Adrenal gland (tissue), 12 donors: ENCODE results near the gene EFCAB12. TPM values are rescaled to one million over a fixed set of nuclear protein-coding genes. Genes with fewer than 3 reads are reported as not detected.

Experiments used
- DNase-seq, 7 donors: peaks; one replicate each; pipeline ENCODE4 v3.0.0-alpha.2; 2019 to 2020
- H3K27ac ChIP-seq, 5 donors: fragments of 200-600 bp; sonication (generic) in 4 of 5; 1 replicate in 3 of 5; 2 replicates in 2 of 5; pipeline versions ENCODE4 v1.5.1 to v1.8.0; 2016 to 2020; ENCODE audit warnings: mild to moderate bottlenecking in 1 of 5
- H3K27me3 ChIP-seq: fragments of 200-600 bp; 2 replicates; pipeline ENCODE4 v1.8.0; 2021
- H3K36me3 ChIP-seq, 2 donors: fragments of 200-600 bp; replicated peaks in 1 of 2; 1 replicate in 1 of 2; 2 replicates in 1 of 2; pipeline versions ENCODE4 v1.5.1 to v1.8.0; 2018 to 2022
- H3K4me1 ChIP-seq, 2 donors: fragments of 200-600 bp; replicated peaks in 1 of 2; 1 replicate in 1 of 2; 2 replicates in 1 of 2; pipeline versions ENCODE4 v1.5.1 to v1.8.0; 2018 to 2021
- H3K4me3 ChIP-seq, 4 donors: fragments of 200-600 bp; sonication (generic) in 3 of 4; one replicate each; pipeline ENCODE4 v1.5.1; 2016 to 2018
- H3K9me3 ChIP-seq, 3 donors: fragments of 200-600 bp; sonication (generic) in 1 of 3; replicated peaks in 1 of 3; 1 replicate in 2 of 3; 2 replicates in 1 of 3; pipeline versions ENCODE4 v1.5.1 to v1.8.0; 2016 to 2021
- POLR2A ChIP-seq, 2 donors: fragments of 450-650 bp; IDR thresholded peaks; one replicate each; pipeline ENCODE4 v1.6.1; 2017; ENCODE audit warnings: antibody characterized with exemption in 2 of 2, mild to moderate bottlenecking in 2 of 2, moderate library complexity in 1 of 2
- WGBS, 4 donors: extraction: QIAGEN DNeasy Blood & Tissue Kit in 2 of 4; methylation state at CpG; one replicate each; pipeline versions ENCODE4 v1.1.5 to v1.1.7; 2013 to 2017; 5-methylcytosine and 5-hydroxymethylcytosine counted together
- intact Hi-C, 2 donors: fragments of 100-400 bp; cut with DNase I; formaldehyde crosslinking; loops; one replicate each; pipeline versions ENCODE4 v1.14.1 to v1.15.0; 2022 to 2023
- polyA plus RNA-seq, 3 donors: library from polyadenylated mRNA; stranded (reverse); fragments of 200-250 nt in 2 of 3; fragments of 350-450 nt in 1 of 3; fragmentation: Illumina TruSeq in 1 of 3; extraction: RNeasy Lipid Tissue Mini Kit (QIAGEN cat#74804) in 1 of 3; gene quantifications; one replicate each; pipeline ENCODE4 v1.2.3, GENCODE V29; 2013 to 2014
- total RNA-seq, 9 donors: library from RNA; depleted of rRNA in 4 of 9; stranded (reverse); fragments of >200 nt in 4 of 9; fragments of 120-200 nt in 1 of 9; fragmentation: NEBNext Ultra II Directional in 1 of 9; extraction: Animal tissue kit (Norgen Biotek cat#: 25700) in 1 of 9; gene quantifications; one replicate each; pipeline versions ENCODE4 v1.1.0 to v1.2.4, GENCODE V29; 2013 to 2023
- TF ChIP-seq, protein P1 (sequence below), 6 experiments: fragments of 450-650 bp in 4 of 6; fragments of 200-600 bp in 2 of 6; sonication (generic) in 1 of 6; IDR thresholded peaks; 1 replicate in 5 of 6; 2 replicates in 1 of 6; pipeline versions ENCODE4 v1.5.1 to v1.8.0; 2016 to 2021; ENCODE audit warnings: antibody characterized with exemption in 6 of 6, mild to moderate bottlenecking in 2 of 6, moderate library complexity in 1 of 6
- donor health status: healthy with polysubstance abuse.
- donor health status: Bipolar disorder and iron deficiency.
- donor health status: DM: yes; HTN: yes; CAD: no.
- donor health status: DM: no; HTN: no; CAD: no.
- donor health status: DM: no; HTN: no; CAD: no.
- donor health status: DM: yes; HTN: yes; CAD: no.

EFCAB12 gene
- total and polyA plus RNA-seq, 12 donors, result 0.17 to 3.9 (median 0.41) TPM; not detected in 1

DNA sequence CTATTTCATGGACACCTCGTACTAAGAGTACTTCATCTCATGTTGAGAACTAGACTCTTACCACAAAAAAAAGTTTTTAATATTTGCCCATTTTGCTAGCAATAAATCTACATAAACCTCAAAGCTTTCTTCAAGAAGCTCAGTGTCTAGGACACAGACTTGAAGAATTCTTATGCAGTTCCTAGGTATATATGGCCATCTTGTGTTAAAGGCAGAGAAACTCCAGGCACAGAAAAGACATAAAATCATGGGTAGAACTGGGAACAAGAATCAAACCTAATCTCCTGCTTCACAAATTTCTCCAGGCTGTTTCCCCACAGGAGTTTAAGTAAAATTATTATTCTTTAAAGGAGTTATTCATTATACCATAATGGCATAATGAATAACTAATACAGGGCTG, 6.9 kb upstream of the EFCAB12 start:
- TF ChIP-seq, protein P1, sequence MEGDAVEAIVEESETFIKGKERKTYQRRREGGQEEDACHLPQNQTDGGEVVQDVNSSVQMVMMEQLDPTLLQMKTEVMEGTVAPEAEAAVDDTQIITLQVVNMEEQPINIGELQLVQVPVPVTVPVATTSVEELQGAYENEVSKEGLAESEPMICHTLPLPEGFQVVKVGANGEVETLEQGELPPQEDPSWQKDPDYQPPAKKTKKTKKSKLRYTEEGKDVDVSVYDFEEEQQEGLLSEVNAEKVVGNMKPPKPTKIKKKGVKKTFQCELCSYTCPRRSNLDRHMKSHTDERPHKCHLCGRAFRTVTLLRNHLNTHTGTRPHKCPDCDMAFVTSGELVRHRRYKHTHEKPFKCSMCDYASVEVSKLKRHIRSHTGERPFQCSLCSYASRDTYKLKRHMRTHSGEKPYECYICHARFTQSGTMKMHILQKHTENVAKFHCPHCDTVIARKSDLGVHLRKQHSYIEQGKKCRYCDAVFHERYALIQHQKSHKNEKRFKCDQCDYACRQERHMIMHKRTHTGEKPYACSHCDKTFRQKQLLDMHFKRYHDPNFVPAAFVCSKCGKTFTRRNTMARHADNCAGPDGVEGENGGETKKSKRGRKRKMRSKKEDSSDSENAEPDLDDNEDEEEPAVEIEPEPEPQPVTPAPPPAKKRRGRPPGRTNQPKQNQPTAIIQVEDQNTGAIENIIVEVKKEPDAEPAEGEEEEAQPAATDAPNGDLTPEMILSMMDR (IDR thresholded peaks at IDR 0.05), result no peak
- no peak overlapping the region for H3K4me3 ChIP-seq
- H3K27me3 ChIP-seq, result no peaks in the 10 kb centered on the region
- H3K27ac ChIP-seq, result no peak overlapping the region
- H3K36me3 ChIP-seq, result peaks cover 0 to 64% of the 10 kb centered on the region in 2 donors
- H3K9me3 ChIP-seq, result no peaks in the 10 kb centered on the region
- peaks cover 0 to 44% of the 10 kb centered on the region in 2 donors for H3K4me1 ChIP-seq
- intact Hi-C loops, result no loop called here
- WGBS, 4 donors, result 80 to 88% (median 81%) methylated on average over 1 of the region's 1 CpG
- no peak for DNase-seq

DNA sequence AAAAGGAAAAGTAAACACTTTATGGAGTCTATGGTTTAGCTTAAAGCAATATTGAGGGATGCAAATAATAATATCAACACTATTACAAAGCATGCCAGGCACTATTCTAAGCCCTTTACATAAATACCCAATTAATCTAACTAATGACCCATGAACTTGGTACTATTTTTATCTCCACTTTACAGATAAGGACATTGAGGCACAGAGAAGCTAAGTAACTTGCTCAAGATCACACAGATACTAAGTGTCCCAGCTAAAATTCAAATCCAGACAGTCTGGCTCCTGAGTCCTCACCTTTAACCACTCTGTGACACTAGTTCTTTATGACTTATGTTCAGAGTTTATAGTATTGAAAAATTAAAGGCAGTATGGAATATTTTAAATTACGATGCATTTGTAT, 5.7 kb upstream of the EFCAB12 start:
- no peak overlapping the region for H3K27ac ChIP-seq
- 93 to 99% (median 96%) methylated on average over 1 of the region's 1 CpG for WGBS, 4 donors
- peaks cover 0 to 43% of the 10 kb centered on the region in 2 donors for H3K4me1 ChIP-seq
- intact Hi-C loops, result no loop called here
- H3K4me3 ChIP-seq, result no peak overlapping the region
- TF ChIP-seq, protein P1 (IDR thresholded peaks at IDR 0.05), result no peak
- no peak for TF ChIP-seq POLR2A (IDR thresholded peaks at IDR 0.05)
- no peak for DNase-seq
- peaks cover 0 to 69% of the 10 kb centered on the region in 2 donors for H3K36me3 ChIP-seq
- no peaks in the 10 kb centered on the region for H3K27me3 ChIP-seq
- no peaks in the 10 kb centered on the region for H3K9me3 ChIP-seq

DNA sequence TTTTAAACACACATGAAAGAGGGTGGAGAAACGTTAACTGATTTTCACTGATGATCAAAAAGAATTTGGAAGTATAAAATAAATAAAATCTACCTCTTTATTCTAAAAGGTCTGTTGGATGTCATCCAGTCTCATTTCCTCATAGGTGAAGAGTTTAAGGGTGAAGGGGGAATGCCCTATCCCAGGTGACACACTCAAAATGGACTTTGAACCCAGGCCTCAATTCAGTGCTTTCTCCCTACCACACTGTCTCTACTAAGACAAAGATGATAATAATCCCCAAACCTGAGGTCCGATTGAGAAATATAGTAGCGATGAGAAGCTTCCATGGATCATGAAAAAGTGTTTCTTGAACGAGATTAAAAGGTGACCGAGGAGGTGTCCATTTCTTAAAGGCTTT, 5.1 kb upstream of the EFCAB12 start:
- Histone ChIP-seq H3K27ac (no peak overlapping the region), H3K4me3 (no peak overlapping the region), H3K27me3 (no peaks in the 10 kb centered on the region), H3K4me1 (peaks cover 0 to 43% of the 10 kb centered on the region in 2 donors), H3K9me3 (no peaks in the 10 kb centered on the region), H3K36me3 (peaks cover 0 to 69% of the 10 kb centered on the region in 2 donors)
- 88 to 94% (median 90%) methylated on average over 5 of the region's 5 CpGs for WGBS, 4 donors
- intact Hi-C loops, result no loop called here
- no peak for TF ChIP-seq POLR2A (IDR thresholded peaks at IDR 0.05)
- TF ChIP-seq, protein P1 (IDR thresholded peaks at IDR 0.05), result no peak
- DNase-seq, result no peak

DNA sequence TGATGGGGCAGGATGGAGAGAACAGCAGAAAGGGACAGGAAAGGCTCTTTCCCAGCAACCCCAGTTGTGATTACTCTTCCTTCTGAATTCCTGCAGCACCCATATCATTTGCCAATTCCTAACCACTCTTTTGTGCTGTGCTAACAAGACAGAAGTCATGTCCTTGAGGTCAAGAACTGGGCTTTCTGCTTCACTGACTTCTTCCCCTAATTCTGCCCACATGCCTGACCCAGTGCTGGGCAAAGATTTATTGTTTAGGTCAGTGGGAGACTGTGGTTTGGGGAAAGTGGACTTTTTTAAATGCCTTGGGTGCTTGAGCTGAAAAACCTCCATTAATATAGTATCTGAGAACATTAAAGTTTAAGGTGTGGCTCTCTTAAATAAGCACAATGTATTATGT, 4.2 kb upstream of the EFCAB12 start:
- Histone ChIP-seq H3K4me3 (no peak overlapping the region), H3K9me3 (no peaks in the 10 kb centered on the region), H3K36me3 (peaks cover 0 to 67% of the 10 kb centered on the region in 2 donors), H3K4me1 (peaks cover 6 to 40% of the 10 kb centered on the region in 2 donors), H3K27me3 (no peaks in the 10 kb centered on the region), H3K27ac (no peak overlapping the region)
- no peak for DNase-seq
- intact Hi-C loops, result no loop called here
- TF ChIP-seq, protein P1 (IDR thresholded peaks at IDR 0.05), result no peak
- TF ChIP-seq POLR2A (IDR thresholded peaks at IDR 0.05), result no peak
